ENCODE measurements around the gene TTLL1. TPM values are rescaled to one million over a fixed set of nuclear protein-coding genes. Genes with fewer than 3 reads are reported as not detected.

The TTLL1 gene
- polyA plus RNA-seq, 1 donor (not counting 4 experiments of a cell fraction or from before 2014, with no cell fraction given), result 3.5 TPM

DNA sequence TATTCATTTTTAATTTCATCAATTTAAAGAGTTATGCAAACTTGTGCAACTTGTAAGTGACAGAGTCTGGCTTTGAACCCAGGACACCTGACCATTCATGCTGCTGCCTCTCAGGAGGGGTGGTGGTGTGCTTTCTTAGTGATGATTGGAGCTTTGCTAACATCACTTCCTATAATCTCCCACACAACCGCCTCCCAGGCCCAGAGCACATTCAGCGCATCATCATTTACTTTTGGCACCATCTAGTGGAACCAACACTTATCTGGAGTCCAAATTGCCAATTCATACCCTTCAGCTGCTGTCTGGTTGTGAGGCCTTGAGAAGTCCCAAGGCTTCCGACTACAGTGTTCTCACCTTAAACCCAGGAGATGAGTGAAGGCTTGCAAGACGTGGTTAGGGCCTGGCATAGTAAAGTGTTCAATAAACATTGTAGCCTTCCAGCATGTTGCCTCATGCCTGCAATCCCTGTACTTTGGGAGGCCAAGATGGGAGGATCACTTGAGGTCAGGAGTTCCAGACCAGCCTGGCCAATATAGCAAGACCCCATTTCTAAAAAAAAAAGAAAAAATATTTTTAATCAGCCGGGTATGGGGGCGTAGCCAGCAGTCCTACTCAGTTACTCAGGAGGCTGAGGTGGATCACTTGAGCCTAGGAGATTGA lies 1.1 kb upstream of the TTLL1 start:
- Histone ChIP-seq H3K9ac (ENCODE audit: control insufficient read depth, extremely low read depth, insufficient read depth, low read length) (no peak overlapping the region), H3K9me1 (ENCODE audit: control insufficient read depth, extremely low read depth, insufficient read depth, low read length) (no peaks in the 10 kb centered on the region), H4K20me1 (ENCODE audit: control insufficient read depth, extremely low read depth, insufficient read depth, low read length) (no peaks in the 10 kb centered on the region), H3K36me3 (ENCODE audit: control insufficient read depth in 2 of 2, extremely low read depth in 1 of 2, insufficient read depth in 2 of 2, low read length in 2 of 2) (no peaks in the 10 kb centered on the region), H2AFZ (ENCODE audit: control insufficient read depth, low read length) (no peak overlapping the region), H3K4me3 (ENCODE audit: control insufficient read depth in 2 of 3, extremely low read depth in 1 of 3, insufficient read depth in 2 of 3, low read depth in 1 of 3, low read length in 3 of 3) (no peak overlapping the region), H3K27me3 (ENCODE audit: control insufficient read depth, extremely low read depth, insufficient read depth, low read length) (no peaks in the 10 kb centered on the region), H3K79me2 (ENCODE audit: control insufficient read depth, insufficient read depth, low read length) (no peaks in the 10 kb centered on the region), H3K4me1 (ENCODE audit: control insufficient read depth, extremely low read depth, insufficient read depth, low read length) (peaks cover 18% of the 10 kb centered on the region), H3K27ac (ENCODE audit: control insufficient read depth, insufficient read depth, low read length) (no peak overlapping the region), H3K4me2 (ENCODE audit: control insufficient read depth, extremely low read depth, insufficient read depth, low read depth, low read length) (no peak overlapping the region), H3K9me3 (ENCODE audit: control insufficient read depth, low read depth, low read length) (no peaks in the 10 kb centered on the region)
- dilution Hi-C loops (cut with MboI; ENCODE audit: extremely low pct_ligation_motif_present, low sequenced_read_pairs), result no loop called here
- TF ChIP-seq, protein P1, sequence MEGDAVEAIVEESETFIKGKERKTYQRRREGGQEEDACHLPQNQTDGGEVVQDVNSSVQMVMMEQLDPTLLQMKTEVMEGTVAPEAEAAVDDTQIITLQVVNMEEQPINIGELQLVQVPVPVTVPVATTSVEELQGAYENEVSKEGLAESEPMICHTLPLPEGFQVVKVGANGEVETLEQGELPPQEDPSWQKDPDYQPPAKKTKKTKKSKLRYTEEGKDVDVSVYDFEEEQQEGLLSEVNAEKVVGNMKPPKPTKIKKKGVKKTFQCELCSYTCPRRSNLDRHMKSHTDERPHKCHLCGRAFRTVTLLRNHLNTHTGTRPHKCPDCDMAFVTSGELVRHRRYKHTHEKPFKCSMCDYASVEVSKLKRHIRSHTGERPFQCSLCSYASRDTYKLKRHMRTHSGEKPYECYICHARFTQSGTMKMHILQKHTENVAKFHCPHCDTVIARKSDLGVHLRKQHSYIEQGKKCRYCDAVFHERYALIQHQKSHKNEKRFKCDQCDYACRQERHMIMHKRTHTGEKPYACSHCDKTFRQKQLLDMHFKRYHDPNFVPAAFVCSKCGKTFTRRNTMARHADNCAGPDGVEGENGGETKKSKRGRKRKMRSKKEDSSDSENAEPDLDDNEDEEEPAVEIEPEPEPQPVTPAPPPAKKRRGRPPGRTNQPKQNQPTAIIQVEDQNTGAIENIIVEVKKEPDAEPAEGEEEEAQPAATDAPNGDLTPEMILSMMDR (optimal IDR thresholded peaks at IDR 0.05 in 1 of 3, IDR thresholded peaks at IDR 0.05 in 1 of 3, conservative IDR thresholded peaks at IDR 0.05 in 1 of 3; ENCODE audit: extremely low read depth in 1 of 3, insufficient read depth in 2 of 3, low read length in 3 of 3), result peak; percentile 56 to 87 (median 82)
- TF ChIP-seq EZH2 (IDR thresholded peaks at IDR 0.05; ENCODE audit: low read length), result no peak
- FAIRE-seq, result peak; percentile 97
- peak; percentile 74 for DNase-seq (ENCODE audit: low read depth, low spot score)

DNA sequence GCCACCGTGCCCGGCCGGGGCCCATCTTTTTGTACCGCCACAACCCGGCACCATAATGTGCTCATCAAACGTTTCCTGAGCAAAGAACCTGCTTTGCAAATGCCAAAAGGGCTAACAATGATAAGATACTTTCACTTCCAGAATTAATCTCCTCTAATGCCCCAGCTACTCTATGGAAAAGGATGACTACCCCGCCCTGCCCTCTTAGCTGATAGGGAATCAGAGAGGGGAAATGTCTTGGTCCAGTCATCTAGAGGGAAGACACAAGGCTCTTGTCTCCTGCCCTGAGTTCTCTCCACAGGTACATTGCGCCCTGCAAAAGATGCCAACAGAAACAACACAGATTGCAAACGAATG lies 586 bp downstream of the TTLL1 start:
- Histone ChIP-seq H4K20me1 (ENCODE audit: control insufficient read depth, extremely low read depth, insufficient read depth, low read length) (no peaks in the 10 kb centered on the region), H3K79me2 (ENCODE audit: control insufficient read depth, insufficient read depth, low read length) (no peaks in the 10 kb centered on the region), H3K9me1 (ENCODE audit: control insufficient read depth, extremely low read depth, insufficient read depth, low read length) (no peaks in the 10 kb centered on the region), H2AFZ (ENCODE audit: control insufficient read depth, low read length) (peak overlapping the region; percentile 97), H3K9ac (ENCODE audit: control insufficient read depth, extremely low read depth, insufficient read depth, low read length) (peak overlapping the region; percentile 73), H3K27me3 (ENCODE audit: control insufficient read depth, extremely low read depth, insufficient read depth, low read length) (no peaks in the 10 kb centered on the region), H3K27ac (ENCODE audit: control insufficient read depth, insufficient read depth, low read length) (peak overlapping the region; percentile 74), H3K4me2 (ENCODE audit: control insufficient read depth, extremely low read depth, insufficient read depth, low read depth, low read length) (peak overlapping the region; percentile 99), H3K4me3 (ENCODE audit: control insufficient read depth in 2 of 3, extremely low read depth in 1 of 3, insufficient read depth in 2 of 3, low read depth in 1 of 3, low read length in 3 of 3) (peak overlapping the region; percentile 59 to 88 (median 82)), H3K36me3 (ENCODE audit: control insufficient read depth in 2 of 2, extremely low read depth in 1 of 2, insufficient read depth in 2 of 2, low read length in 2 of 2) (no peaks in the 10 kb centered on the region), H3K9me3 (ENCODE audit: control insufficient read depth, low read depth, low read length) (no peaks in the 10 kb centered on the region), H3K4me1 (ENCODE audit: control insufficient read depth, extremely low read depth, insufficient read depth, low read length) (peaks cover 7% of the 10 kb centered on the region)
- dilution Hi-C loops (cut with MboI; ENCODE audit: extremely low pct_ligation_motif_present, low sequenced_read_pairs), result no loop called here
- FAIRE-seq, result peak; percentile 41
- no peak for DNase-seq (ENCODE audit: low read depth, low spot score)
- no peak for TF ChIP-seq EZH2 (IDR thresholded peaks at IDR 0.05; ENCODE audit: low read length)
